ENCODE data around the gene FAM20C. TPM values are rescaled to one million over a fixed set of nuclear protein-coding genes. Genes with fewer than 3 reads are reported as not detected.

Gene FAM20C
- total RNA-seq, 3 donors from 2014 or later (not counting 1 experiment from before 2014, with no cell fraction given): 1.2 to 8.6 (median 3.9) TPM

GRCh38 chr7:298375-298702, 106.0 kb downstream of the FAM20C start:
- no peak overlapping the region for H3K27ac Mint-ChIP-seq
- no peak overlapping the region for H3K27ac ChIP-seq (ENCODE audit: low read length)
- H3K4me3 ChIP-seq (ENCODE audit: low read length): no peak overlapping the region
- TF ChIP-seq CTCF (IDR thresholded peaks at IDR 0.05): no peak
- intact Hi-C loops (cut with micrococcal nuclease): no loop called here
- H3K9me3 Mint-ChIP-seq: no peaks in the 10 kb centered on the region
- no peak for DNase-seq
- WGBS (ENCODE audit: insufficient coverage): 81% methylated on average over 15 of the region's 15 CpGs
- H3K36me3 Mint-ChIP-seq: no peaks in the 10 kb centered on the region
- H3K4me3 Mint-ChIP-seq: no peak overlapping the region
- H3K4me1 Mint-ChIP-seq: no peaks in the 10 kb centered on the region
- H3K36me3 ChIP-seq (ENCODE audit: control insufficient read depth, insufficient read depth, low read length): no peaks in the 10 kb centered on the region
- H3K27me3 Mint-ChIP-seq (ENCODE audit: low read depth in 2 of 2): peaks cover 0 to 4% of the 10 kb centered on the region in 2 donors
- peaks cover 2% of the 10 kb centered on the region for H3K27me3 ChIP-seq (ENCODE audit: control insufficient read depth, insufficient read depth, low read length)
- no peaks in the 10 kb centered on the region for H3K9me3 ChIP-seq (ENCODE audit: control insufficient read depth, insufficient read depth, low read length)
- no peaks in the 10 kb centered on the region for H3K4me1 ChIP-seq (ENCODE audit: control insufficient read depth, insufficient read depth, low read length)
- no peak for ATAC-seq

GRCh38 chr7:298743-299142, 106.4 kb downstream of the FAM20C start:
- 79% methylated on average over 13 of the region's 13 CpGs for WGBS (ENCODE audit: insufficient coverage)
- no peak for TF ChIP-seq CTCF (IDR thresholded peaks at IDR 0.05)
- Mint-ChIP-seq H3K36me3 (no peaks in the 10 kb centered on the region), H3K27ac (no peak overlapping the region), H3K9me3 (no peaks in the 10 kb centered on the region), H3K4me1 (no peaks in the 10 kb centered on the region), H3K27me3 (ENCODE audit: low read depth in 2 of 2) (no peaks in the 10 kb centered on the region), H3K4me3 (no peak overlapping the region)
- H3K4me1 ChIP-seq (ENCODE audit: control insufficient read depth, insufficient read depth, low read length): no peaks in the 10 kb centered on the region
- no peak overlapping the region for H3K4me3 ChIP-seq (ENCODE audit: low read length)
- no peaks in the 10 kb centered on the region for H3K9me3 ChIP-seq (ENCODE audit: control insufficient read depth, insufficient read depth, low read length)
- peaks cover 2% of the 10 kb centered on the region for H3K27me3 ChIP-seq (ENCODE audit: control insufficient read depth, insufficient read depth, low read length)
- intact Hi-C loops (cut with micrococcal nuclease): no loop called here
- DNase-seq: no peak
- ATAC-seq: no peak
- no peak overlapping the region for H3K27ac ChIP-seq (ENCODE audit: low read length)
- no peaks in the 10 kb centered on the region for H3K36me3 ChIP-seq (ENCODE audit: control insufficient read depth, insufficient read depth, low read length)

- no peak overlapping the region for H3K4me3 ChIP-seq (ENCODE audit: low read length)
- TF ChIP-seq CTCF (IDR thresholded peaks at IDR 0.05): no peak
- Mint-ChIP-seq H3K36me3 (no peaks in the 10 kb centered on the region), H3K9me3 (no peaks in the 10 kb centered on the region), H3K4me3 (no peak overlapping the region), H3K27me3 (ENCODE audit: low read depth in 2 of 2) (no peaks in the 10 kb centered on the region), H3K4me1 (no peaks in the 10 kb centered on the region), H3K27ac (no peak overlapping the region)
- no peaks in the 10 kb centered on the region for H3K4me1 ChIP-seq (ENCODE audit: control insufficient read depth, insufficient read depth, low read length)
- H3K27me3 ChIP-seq (ENCODE audit: control insufficient read depth, insufficient read depth, low read length): peaks cover 2% of the 10 kb centered on the region
- no peaks in the 10 kb centered on the region for H3K36me3 ChIP-seq (ENCODE audit: control insufficient read depth, insufficient read depth, low read length)
- H3K9me3 ChIP-seq (ENCODE audit: control insufficient read depth, insufficient read depth, low read length): no peaks in the 10 kb centered on the region
- no peak overlapping the region for H3K27ac ChIP-seq (ENCODE audit: low read length)
- 91% methylated on average over 15 of the region's 15 CpGs for WGBS (ENCODE audit: insufficient coverage)
- intact Hi-C loops (cut with micrococcal nuclease): no loop called here
- ATAC-seq: no peak
- DNase-seq: no peak
Measured at GRCh38 chr7:299169-299568, 106.8 kb downstream of the FAM20C start.

GRCh38 chr7:299628-300027, 107.3 kb downstream of the FAM20C start:
- Histone ChIP-seq H3K4me3 (ENCODE audit: low read length) (no peak overlapping the region), H3K9me3 (ENCODE audit: control insufficient read depth, insufficient read depth, low read length) (no peaks in the 10 kb centered on the region), H3K27ac (ENCODE audit: low read length) (no peak overlapping the region), H3K36me3 (ENCODE audit: control insufficient read depth, insufficient read depth, low read length) (no peaks in the 10 kb centered on the region), H3K27me3 (ENCODE audit: control insufficient read depth, insufficient read depth, low read length) (no peaks in the 10 kb centered on the region), H3K4me1 (ENCODE audit: control insufficient read depth, insufficient read depth, low read length) (no peaks in the 10 kb centered on the region)
- Mint-ChIP-seq H3K27ac (no peak overlapping the region), H3K4me3 (no peak overlapping the region), H3K4me1 (no peaks in the 10 kb centered on the region), H3K36me3 (no peaks in the 10 kb centered on the region), H3K27me3 (ENCODE audit: low read depth in 2 of 2) (no peaks in the 10 kb centered on the region), H3K9me3 (no peaks in the 10 kb centered on the region)
- intact Hi-C loops (cut with micrococcal nuclease): no loop called here
- DNase-seq (no peak), ATAC-seq (no peak)
- WGBS (ENCODE audit: insufficient coverage): 90% methylated on average over 16 of the region's 16 CpGs
- no peak for TF ChIP-seq CTCF (IDR thresholded peaks at IDR 0.05)

All from natural killer cell (primary cell).